ENCODE results near the gene THBS3.
"Not testable (repeated sequence)": the region's sequence is repeated elsewhere in the genome, so short reads cannot be mapped to it uniquely, and the experiment has no call there.

- TF ChIP-seq POLR2AphosphoS5 (IDR thresholded peaks at IDR 0.05; ENCODE audit: control insufficient read depth, insufficient read depth, low read depth, low read length); CTCF (IDR thresholded peaks at IDR 0.05 in 2 of 3, conservative IDR thresholded peaks at IDR 0.05 in 1 of 3; ENCODE audit: insufficient read depth in 2 of 3, low read depth in 1 of 3, low read length in 3 of 3); ZNF449 (CRISPR knock-in tag; IDR thresholded peaks at IDR 0.05); CTCFL (IDR thresholded peaks at IDR 0.05; ENCODE audit: borderline replicate concordance, insufficient read depth, low read depth, low read length, poor library complexity, severe bottlenecking); KLF16 (IDR thresholded peaks at IDR 0.05); YY1 (IDR thresholded peaks at IDR 0.05; ENCODE audit: borderline replicate concordance in 1 of 3, control insufficient read depth in 1 of 3, extremely low read depth in 1 of 3, insufficient read depth in 3 of 3, insufficient read length in 1 of 3, insufficient replicate concordance in 2 of 3, low read depth in 1 of 3, low read length in 2 of 3); PML (IDR thresholded peaks at IDR 0.05; ENCODE audit: low read length); EZH2 (IDR thresholded peaks at IDR 0.05; ENCODE audit: borderline replicate concordance, low read depth, low read length); ZNF140 (CRISPR knock-in tag; IDR thresholded peaks at IDR 0.05); E2F3 (CRISPR knock-in tag; IDR thresholded peaks at IDR 0.05); SMC3 (conservative IDR thresholded peaks at IDR 0.05; ENCODE audit: insufficient read depth, low read depth, low read length): not testable (repeated sequence)
These were observed 17.8 kb downstream of the THBS3 start for GRCh38 chr1:155189926-155190325.
